Muscle of arm (tissue), 12 donors: ENCODE data around the gene CRYBG3. TPM values are rescaled to one million over a fixed set of nuclear protein-coding genes. Genes with fewer than 3 reads are reported as not detected.
A peak's percentile ranks its signal among the peaks of the same experiment; 100 is the strongest.

ENCODE experiments used
- DNase-seq: peaks from one replicate; pipeline ENCODE4 v3.0.0-alpha.2; 2013
- polyA plus RNA-seq, 12 donors: library from polyadenylated mRNA; unstranded; fragments of 120-200 nt; gene quantifications; one replicate each; pipeline ENCODE4 v1.2.1, GENCODE V29; 2013; ENCODE audit not compliant: insufficient read length in 12 of 12

CRYBG3 gene
- polyA plus RNA-seq, 12 donors = 20.0 to 32.6 (median 26.3) TPM; not detected in 1

- DNase-seq = peak; percentile 69
Measured at GRCh38 chr3:97971679-97972567, 150.1 kb downstream of the CRYBG3 start, which contains the start of gene RIOX2. Gene RIOX2 (minus strand): TSS chr3:97972431. CDS start chr3:97967593, 4,838 bp downstream.

- DNase-seq = no peak
Measured at GRCh38 chr3:97972976-97973375, 151.2 kb downstream of the CRYBG3 start.

GRCh38 chr3:97974996-97975395, 153.2 kb downstream of the CRYBG3 start:
- no peak for DNase-seq

GRCh38 chr3:97975466-97975865, 153.7 kb downstream of the CRYBG3 start:
- DNase-seq = no peak

- DNase-seq = no peak
Measured at GRCh38 chr3:97979610-97980009, 157.8 kb downstream of the CRYBG3 start.

GRCh38 chr3:97981886-97982285, 160.1 kb downstream of the CRYBG3 start:
- peak; percentile 81 for DNase-seq

GRCh38 chr3:97983933-97984491, 162.2 kb downstream of the CRYBG3 start:
- DNase-seq = peak; percentile 87

- DNase-seq = no peak
Measured at GRCh38 chr3:97987306-97987705, 165.5 kb downstream of the CRYBG3 start.

GRCh38 chr3:97988784-97989568, 167.2 kb downstream of the CRYBG3 start:
- DNase-seq = no peak

GRCh38 chr3:97990624-97991292, 168.9 kb downstream of the CRYBG3 start:
- no peak for DNase-seq

- no peak for DNase-seq
Measured at GRCh38 chr3:97991293-97991682, 169.5 kb downstream of the CRYBG3 start.

GRCh38 chr3:97992547-97993173, 170.8 kb downstream of the CRYBG3 start:
- DNase-seq = no peak

GRCh38 chr3:97993526-97993925, 171.7 kb downstream of the CRYBG3 start:
- no peak for DNase-seq

- DNase-seq = no peak
Measured at GRCh38 chr3:97994328-97994945, 172.6 kb downstream of the CRYBG3 start.

Other genes starting within 250 kb of the CRYBG3 start
- 10 to 100 TPM in 1 of 12 donors, 1 to 10 TPM in 10, not detected in 1; 6.0 to 14.2 (median 7.2) TPM for gene ARL6, start 57.3 kb upstream of the CRYBG3 start, polyA plus RNA-seq
- gene RIOX2, start 150.4 kb downstream of the CRYBG3 start, polyA plus RNA-seq = 10 to 100 TPM in 11 of 12 donors, not detected in 1; 36.3 to 53.7 (median 45.6) TPM
- gene GABRR3, start 213.3 kb downstream of the CRYBG3 start, polyA plus RNA-seq = not detected